Activated naive CD4-positive, alpha-beta T cell treated with anti-CD3 and anti-CD28 coated beads for 36 hours (primary cell): ENCODE data around the gene PIM2. TPM values are rescaled to one million over a fixed set of nuclear protein-coding genes. Genes with fewer than 3 reads are reported as not detected.

ENCODE experiments used
- CTCF ChIA-PET: fragments of 350-600 bp; sonication (Branson Sonifier 250); formaldehyde crosslinking; loops from one replicate; lab custom pipeline; 2021; ENCODE audit warnings: antibody characterized with exemption; lab: Charles Lee
- DNase-seq: peaks from one replicate; pipeline ENCODE4 v3.0.0-alpha.2; 2020
- H3K27ac Mint-ChIP-seq: one replicate; pipeline ENCODE4 v1.8.0; 2021; ENCODE audit warnings: mild to moderate bottlenecking, mixed read lengths
- H3K27me3 Mint-ChIP-seq: one replicate; pipeline ENCODE4 v1.8.0; 2021; ENCODE audit warnings: low read depth, mixed read lengths
- H3K36me3 Mint-ChIP-seq: one replicate; pipeline ENCODE4 v1.8.0; 2021; ENCODE audit warnings: low read depth, mixed read lengths
- H3K4me1 Mint-ChIP-seq: one replicate; pipeline ENCODE4 v1.8.0; 2021; ENCODE audit warnings: low read depth, mixed read lengths
- H3K4me3 Mint-ChIP-seq: one replicate; pipeline ENCODE4 v1.8.0; 2021; ENCODE audit warnings: mild to moderate bottlenecking, moderate library complexity, mixed read lengths
- H3K9me3 Mint-ChIP-seq: one replicate; pipeline ENCODE4 v1.8.0; 2021; ENCODE audit warnings: mixed read lengths
- intact Hi-C: fragments of 100-400 bp; cut with micrococcal nuclease; formaldehyde crosslinking; loops from one replicate; pipeline ENCODE4 v1.15.1; 2023
- total RNA-seq, 2 experiments: library from RNA; stranded (reverse); gene quantifications; one replicate each; pipeline ENCODE4 v1.2.3, GENCODE V29; 2021

The PIM2 gene
- total RNA-seq, 2 experiments from 2014 or later, result 634 to 648 TPM

DNA sequence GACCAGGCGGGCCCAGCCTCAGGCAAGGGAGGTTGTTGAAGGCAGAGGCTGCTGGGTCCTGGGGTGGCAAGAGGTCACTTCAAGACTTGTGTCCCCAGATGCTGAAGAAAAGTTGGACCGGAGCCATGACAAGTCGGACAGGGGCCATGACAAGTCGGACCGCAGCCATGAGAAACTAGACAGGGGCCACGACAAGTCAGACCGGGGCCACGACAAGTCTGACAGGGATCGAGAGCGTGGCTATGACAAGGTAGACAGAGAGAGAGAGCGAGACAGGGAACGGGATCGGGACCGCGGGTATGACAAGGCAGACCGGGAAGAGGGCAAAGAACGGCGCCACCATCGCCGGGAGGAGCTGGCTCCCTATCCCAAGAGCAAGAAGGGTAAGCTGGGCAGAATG lies 16.7 kb downstream of the PIM2 start:
- CTCF ChIA-PET, result no interaction called here
- Mint-ChIP-seq H3K27me3 (no peaks in the 10 kb centered on the region), H3K9me3 (no peaks in the 10 kb centered on the region), H3K4me1 (peaks cover 7% of the 10 kb centered on the region), H3K4me3 (no peak overlapping the region), H3K27ac (no peak overlapping the region), H3K36me3 (peaks cover 7% of the 10 kb centered on the region)
- DNase-seq, result no peak
- intact Hi-C loops, result no loop called here

DNA sequence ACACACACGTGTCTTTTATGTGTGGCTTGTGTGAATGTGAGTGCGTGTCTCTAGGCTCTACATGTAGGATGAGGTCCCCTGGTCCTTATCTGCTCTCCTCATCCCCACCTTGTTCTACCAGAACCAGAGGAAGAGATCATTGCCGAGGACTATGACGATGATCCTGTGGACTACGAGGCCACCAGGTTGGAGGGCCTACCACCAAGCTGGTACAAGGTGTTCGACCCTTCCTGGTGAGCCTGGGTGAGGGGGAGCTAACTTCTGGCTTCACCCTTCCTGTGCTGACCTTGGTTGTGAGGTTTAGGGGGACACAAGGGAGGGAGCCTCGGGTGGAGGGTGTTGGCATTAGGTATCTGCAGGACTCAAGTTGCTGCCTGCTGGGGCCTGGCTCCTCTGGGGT lies 17.8 kb downstream of the PIM2 start:
- CTCF ChIA-PET, result no interaction called here
- Mint-ChIP-seq H3K4me1 (peaks cover 15% of the 10 kb centered on the region), H3K36me3 (peaks cover 7% of the 10 kb centered on the region), H3K27ac (no peak overlapping the region), H3K9me3 (no peaks in the 10 kb centered on the region), H3K4me3 (no peak overlapping the region), H3K27me3 (no peaks in the 10 kb centered on the region)
- intact Hi-C loops, result no loop called here
- DNase-seq, result no peak

DNA sequence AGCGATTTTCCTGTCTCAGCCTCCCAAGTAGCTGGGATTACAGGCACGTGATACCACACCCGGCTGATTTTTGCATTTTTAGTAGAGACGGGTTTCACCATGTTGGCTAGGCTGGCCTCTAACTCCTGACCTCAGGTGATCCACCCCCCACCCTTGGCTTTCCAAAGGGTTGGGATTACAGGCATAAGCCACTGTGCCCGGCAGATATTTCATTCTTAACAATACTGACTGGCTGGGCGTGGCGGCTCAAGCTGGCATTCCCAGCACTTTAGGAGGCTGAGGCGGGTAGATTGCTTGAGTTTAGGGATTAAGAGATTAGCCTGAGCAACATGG lies 19.8 kb downstream of the PIM2 start:
- Mint-ChIP-seq H3K36me3 (peaks cover 10% of the 10 kb centered on the region), H3K4me1 (peaks cover 22% of the 10 kb centered on the region), H3K9me3 (no peaks in the 10 kb centered on the region), H3K27me3 (no peaks in the 10 kb centered on the region), H3K4me3 (peak overlapping the region; percentile 27), H3K27ac (no peak overlapping the region)
- CTCF ChIA-PET, result interaction anchor here (0.7 kb wide), 1 partner anchor 59 kb away, joined by 3 read pairs; no protein-coding TSS in a partner anchor
- no peak for DNase-seq
- intact Hi-C loops, result loop anchor here (5.0 kb wide), 2 partner anchors 103 to 202 kb away; partner anchors contain the start of genes GRIPAP1 and SUV39H1

DNA sequence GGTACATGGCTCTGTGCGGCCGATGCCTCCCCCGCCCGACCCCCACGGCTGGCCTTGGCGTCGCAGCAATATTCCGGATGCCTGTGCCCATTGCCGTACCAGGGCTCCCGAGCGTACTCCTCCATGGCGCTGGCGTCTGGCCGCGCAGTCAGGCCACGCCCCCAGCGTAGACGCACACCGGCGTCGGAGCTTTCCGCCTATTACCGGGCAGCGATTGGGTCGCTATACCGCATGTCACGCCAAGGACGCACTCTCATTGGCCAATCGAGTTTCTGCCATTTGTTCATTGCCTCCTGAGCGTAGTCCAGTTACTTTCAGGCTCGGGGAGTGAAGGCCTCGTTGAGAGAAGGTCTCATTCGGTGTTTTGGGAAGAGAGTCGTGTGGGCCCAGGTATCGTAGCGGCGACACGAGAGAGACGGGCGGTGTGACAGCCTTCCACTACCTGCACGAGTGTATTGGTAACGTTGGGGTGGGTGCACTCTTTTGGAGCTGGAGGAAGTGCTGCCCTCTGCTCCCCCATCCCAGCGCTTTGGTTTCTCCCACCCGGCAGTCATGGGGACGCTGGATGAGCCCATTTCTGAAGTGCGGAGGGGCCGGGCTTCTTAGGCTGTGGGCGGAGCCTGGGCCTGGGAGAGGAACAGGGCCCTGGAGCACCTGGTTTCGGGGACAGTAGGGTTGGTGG lies 21.1 kb downstream of the PIM2 start, which contains the start of the genes PQBP1 and TIMM17B:
TSS of gene PQBP1 (plus strand) at position 306 of the 682 bp plus-strand sequence. CDS start 580 bp downstream, outside the sequence.
TSS of gene TIMM17B (minus strand) at position 144 of the 682 bp plus-strand sequence. CDS start at position 125, 19 bp downstream.
- Mint-ChIP-seq H3K9me3 (no peaks in the 10 kb centered on the region), H3K27me3 (no peaks in the 10 kb centered on the region), H3K4me1 (peaks cover 22% of the 10 kb centered on the region), H3K27ac (peak within 1 kb of the TSS; percentile 94), H3K36me3 (peaks cover 10% of the 10 kb centered on the region), H3K4me3 (peak within 1 kb of the TSS; percentile 81)
- CTCF ChIA-PET, result interaction anchor here (0.7 to 1.1 kb wide), 4 partner anchors 19 to 41 kb away, joined by 3 to 4 read pairs (median 3); no protein-coding TSS in a partner anchor
- DNase-seq, result peak; percentile 91
- intact Hi-C loops, result loop anchor here (1.0 to 5.0 kb wide), 8 partner anchors 15 to 269 kb away; partner anchors contain the start of genes GRIPAP1, HDAC6, PIM2 and SUV39H1

DNA sequence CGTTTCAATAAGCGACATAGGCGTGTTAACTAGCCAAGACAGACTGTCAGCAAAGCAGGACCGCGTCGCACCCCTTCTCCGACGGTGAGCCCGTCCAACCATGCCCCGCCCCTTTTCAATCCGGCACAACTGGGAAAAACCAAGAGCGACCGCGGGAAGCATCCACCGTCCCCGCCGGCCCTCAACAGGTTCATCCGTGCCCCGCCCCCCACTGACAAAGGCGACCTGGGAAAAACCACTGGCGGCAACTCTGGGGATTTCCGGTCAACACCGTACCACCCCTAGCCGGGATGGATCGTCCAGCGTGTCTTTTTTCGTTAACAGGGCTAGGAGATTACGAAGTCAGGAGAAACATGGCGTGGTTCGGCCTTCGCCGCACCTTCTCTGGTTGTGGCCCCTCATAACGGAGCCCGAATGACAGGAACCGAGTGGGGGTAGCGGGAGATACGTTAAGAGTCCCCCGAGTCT lies 21.6 kb downstream of the PIM2 start:
- CTCF ChIA-PET, result interaction anchor here (0.9 to 1.0 kb wide), 2 partner anchors 19 to 40 kb away, joined by 3 to 4 read pairs; no protein-coding TSS in a partner anchor
- DNase-seq, result peak; percentile 75
- intact Hi-C loops, result loop anchor here (1.0 to 5.0 kb wide), 7 partner anchors 22 to 270 kb away; partner anchors contain the start of genes GRIPAP1, HDAC6, PIM2 and SUV39H1
- no peaks in the 10 kb centered on the region for H3K27me3 Mint-ChIP-seq
- peak overlapping the region; percentile 94 for H3K27ac Mint-ChIP-seq
- no peaks in the 10 kb centered on the region for H3K9me3 Mint-ChIP-seq
- H3K36me3 Mint-ChIP-seq, result peaks cover 10% of the 10 kb centered on the region
- peaks cover 25% of the 10 kb centered on the region for H3K4me1 Mint-ChIP-seq
- H3K4me3 Mint-ChIP-seq, result peak overlapping the region; percentile 81

DNA sequence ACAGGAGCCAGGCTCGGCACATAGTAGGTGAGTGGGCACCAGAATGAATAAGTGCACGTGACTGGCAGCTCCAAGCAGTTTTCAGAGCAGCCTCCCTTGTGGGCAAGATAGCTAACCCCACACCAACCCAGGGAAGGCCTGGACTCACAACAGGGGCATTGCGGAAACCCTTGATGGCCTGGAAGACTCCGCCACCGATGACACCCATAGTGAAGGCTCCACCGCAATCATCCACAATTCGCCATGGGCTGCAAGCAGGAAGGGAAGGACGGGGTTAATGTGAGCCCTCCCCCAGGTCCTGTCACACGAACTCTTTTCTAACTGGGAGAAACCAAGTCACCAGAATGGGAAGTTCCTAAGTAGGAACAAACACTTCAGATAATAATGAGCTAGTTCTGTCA lies 22.2 kb downstream of the PIM2 start:
- H3K27me3 Mint-ChIP-seq, result no peaks in the 10 kb centered on the region
- intact Hi-C loops, result loop anchor here (1.0 to 5.0 kb wide), 7 partner anchors 23 to 270 kb away; partner anchors contain the start of genes GRIPAP1, HDAC6, PIM2 and SUV39H1
- peak overlapping the region; percentile 94 for H3K27ac Mint-ChIP-seq
- DNase-seq, result no peak
- peak overlapping the region; percentile 81 for H3K4me3 Mint-ChIP-seq
- peaks cover 6% of the 10 kb centered on the region for H3K36me3 Mint-ChIP-seq
- peaks cover 29% of the 10 kb centered on the region for H3K4me1 Mint-ChIP-seq
- H3K9me3 Mint-ChIP-seq, result no peaks in the 10 kb centered on the region
- CTCF ChIA-PET, result interaction anchor here (0.6 to 1.0 kb wide), 2 partner anchors 41 to 205 kb away, joined by 3 read pairs; no protein-coding TSS in a partner anchor

DNA sequence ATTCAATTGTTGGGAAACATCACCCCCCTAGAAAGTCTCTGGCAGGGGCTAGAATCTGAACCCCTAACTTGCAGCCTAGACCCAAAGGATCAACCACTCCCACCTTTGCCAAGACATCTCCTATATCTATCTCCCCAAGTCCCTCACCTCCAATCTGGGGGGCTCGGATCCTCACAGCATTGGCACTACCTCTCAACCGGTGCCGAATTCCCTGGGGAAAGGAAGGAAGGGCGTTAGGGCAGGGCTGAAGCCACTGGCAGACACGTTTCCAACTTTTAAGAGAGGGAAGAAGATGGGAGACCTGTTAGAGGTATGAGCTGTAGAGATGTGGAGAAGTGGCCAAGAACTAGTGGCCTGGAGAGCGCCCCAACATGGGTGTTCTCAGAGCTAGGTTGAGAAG lies 23.9 kb downstream of the PIM2 start:
- no peaks in the 10 kb centered on the region for H3K27me3 Mint-ChIP-seq
- peaks cover 6% of the 10 kb centered on the region for H3K36me3 Mint-ChIP-seq
- DNase-seq, result no peak
- H3K4me1 Mint-ChIP-seq, result peaks cover 34% of the 10 kb centered on the region
- CTCF ChIA-PET, result no interaction called here
- peak overlapping the region; percentile 30 for H3K27ac Mint-ChIP-seq
- intact Hi-C loops, result loop anchor here (5.0 kb wide), 3 partner anchors 107 to 263 kb away; partner anchors contain the start of genes GRIPAP1 and SUV39H1
- no peaks in the 10 kb centered on the region for H3K9me3 Mint-ChIP-seq
- H3K4me3 Mint-ChIP-seq, result peak overlapping the region; percentile 29

DNA sequence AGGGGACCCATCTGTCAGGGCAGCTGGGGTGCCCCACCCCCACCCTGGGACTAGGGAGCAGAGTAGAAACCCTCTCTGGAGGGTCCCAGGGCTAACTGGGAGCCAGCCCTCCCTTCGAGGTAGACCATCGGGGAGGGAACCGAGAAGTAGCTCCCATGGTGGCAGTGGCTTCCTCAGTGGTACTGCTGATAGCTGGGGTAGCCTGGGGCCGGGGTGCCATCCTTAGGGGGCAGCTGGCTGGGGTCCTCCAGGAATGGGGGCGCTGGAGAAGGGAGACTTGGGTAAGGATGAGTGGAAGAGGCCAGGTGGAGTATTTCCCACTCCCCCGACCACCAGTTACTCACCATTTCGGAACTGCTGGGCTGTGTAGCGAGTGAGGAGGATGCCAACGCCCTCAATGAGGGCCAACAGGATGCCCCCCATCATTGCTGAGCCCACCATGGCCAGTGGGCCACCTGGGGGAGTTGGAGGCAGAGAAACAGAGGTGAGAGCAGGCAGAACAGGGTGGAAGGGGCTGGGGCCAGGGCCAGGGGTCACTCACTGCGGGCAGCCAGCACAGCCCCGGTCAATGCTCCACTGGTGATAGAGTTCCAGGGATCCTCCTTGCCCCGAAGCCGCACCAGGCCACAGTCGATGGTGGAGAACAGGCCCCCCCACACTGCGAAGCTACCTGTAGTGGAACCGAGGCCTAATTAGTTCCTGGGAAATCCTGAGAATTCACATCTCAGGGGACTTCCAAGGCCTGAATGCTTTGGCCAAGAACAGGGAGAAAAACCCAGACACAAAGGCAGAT lies 25.1 kb downstream of the PIM2 start:
- H3K27ac Mint-ChIP-seq, result no peak overlapping the region
- DNase-seq, result no peak
- intact Hi-C loops, result loop anchor here (5.0 kb wide), 1 partner anchor 261 kb away; no protein-coding TSS in a partner anchor
- no peaks in the 10 kb centered on the region for H3K27me3 Mint-ChIP-seq
- no peaks in the 10 kb centered on the region for H3K9me3 Mint-ChIP-seq
- H3K4me3 Mint-ChIP-seq, result no peak overlapping the region
- H3K4me1 Mint-ChIP-seq, result peaks cover 31% of the 10 kb centered on the region
- H3K36me3 Mint-ChIP-seq, result peaks cover 6% of the 10 kb centered on the region
- CTCF ChIA-PET, result interaction anchor here (0.6 to 3.0 kb wide), 3 partner anchors 53 to 144 kb away, joined by 3 to 15 read pairs (median 3); no protein-coding TSS in a partner anchor

DNA sequence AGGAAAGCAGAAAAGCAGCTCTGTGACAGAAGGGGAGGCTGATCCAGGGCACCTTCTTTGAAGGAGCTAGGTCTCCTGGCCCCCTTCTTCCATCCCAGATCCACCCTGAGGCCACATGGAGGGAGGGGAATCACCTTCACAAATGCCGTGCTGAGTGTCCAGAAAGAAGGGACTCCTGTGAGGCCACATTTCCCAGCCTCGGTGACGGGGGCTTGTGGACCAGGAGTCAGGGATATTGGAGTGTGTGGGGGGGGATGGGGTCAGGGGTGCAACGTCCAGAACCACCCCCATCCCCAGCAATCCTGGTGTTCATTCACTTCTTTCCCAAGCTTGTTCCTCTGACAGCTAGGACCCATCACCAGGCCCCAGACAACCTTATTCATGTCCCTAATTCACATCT lies 25.9 kb downstream of the PIM2 start:
- CTCF ChIA-PET, result interaction anchor here (0.8 to 3.0 kb wide), 2 partner anchors 53 to 145 kb away, joined by 3 to 15 read pairs; no protein-coding TSS in a partner anchor
- no peak for DNase-seq
- H3K9me3 Mint-ChIP-seq, result no peaks in the 10 kb centered on the region
- H3K4me1 Mint-ChIP-seq, result peaks cover 29% of the 10 kb centered on the region
- H3K27ac Mint-ChIP-seq, result no peak overlapping the region
- no peaks in the 10 kb centered on the region for H3K27me3 Mint-ChIP-seq
- H3K4me3 Mint-ChIP-seq, result no peak overlapping the region
- peaks cover 4% of the 10 kb centered on the region for H3K36me3 Mint-ChIP-seq
- intact Hi-C loops, result loop anchor here (5.0 kb wide), 1 partner anchor 261 kb away; no protein-coding TSS in a partner anchor

DNA sequence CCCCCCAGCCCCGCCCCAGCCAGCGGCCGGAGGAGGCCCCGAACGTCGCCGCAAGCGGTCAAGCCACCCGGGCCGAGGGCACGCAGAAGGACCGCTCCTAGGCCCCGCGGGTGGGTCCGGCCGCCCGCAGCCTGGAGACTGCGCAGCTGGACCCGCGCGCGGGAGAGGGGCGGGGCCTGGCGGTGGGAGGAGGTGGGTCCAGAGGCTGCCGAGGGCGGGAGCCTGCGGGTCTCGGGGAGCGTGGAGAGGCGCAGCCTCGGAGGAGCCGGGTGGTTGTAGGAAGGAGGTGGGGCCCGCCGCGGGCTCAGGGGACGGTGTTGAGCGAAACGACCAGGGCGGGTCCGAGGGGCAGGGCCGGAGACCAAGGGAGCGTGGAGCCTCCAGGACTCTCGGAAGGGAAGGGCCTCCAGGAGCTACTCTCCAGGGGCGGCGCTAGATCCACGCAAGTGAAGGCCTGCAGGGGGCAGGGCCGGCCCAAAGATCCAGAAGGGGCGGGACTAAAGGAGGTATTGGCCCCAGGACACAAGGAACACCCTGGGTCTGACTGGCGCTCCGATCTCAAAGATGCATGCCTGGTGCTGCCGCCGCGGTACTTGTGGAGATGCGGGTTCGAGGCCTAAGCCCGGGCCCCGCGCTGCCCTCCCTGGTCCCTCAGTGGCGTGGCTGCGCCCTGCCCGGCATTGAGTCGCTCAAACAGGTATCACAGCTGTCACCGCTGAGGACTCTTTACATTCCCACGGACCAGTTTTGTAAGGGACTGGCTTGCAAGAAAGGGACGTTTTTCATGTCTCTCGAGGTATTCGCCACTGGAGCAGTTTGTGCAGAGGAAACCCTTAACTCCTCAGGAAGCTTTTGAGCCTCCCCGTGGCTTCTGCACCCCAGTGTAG lies 27.2 kb downstream of the PIM2 start:
- Mint-ChIP-seq H3K27me3 (no peaks in the 10 kb centered on the region), H3K27ac (peak overlapping the region; percentile 76), H3K9me3 (no peaks in the 10 kb centered on the region), H3K4me1 (peaks cover 25% of the 10 kb centered on the region), H3K36me3 (peaks cover 3% of the 10 kb centered on the region), H3K4me3 (peak overlapping the region; percentile 80)
- CTCF ChIA-PET, result interaction anchor here (0.6 to 3.0 kb wide), 7 partner anchors 21 to 244 kb away, joined by 3 to 15 read pairs (median 5); partner anchors contain the start of gene TFE3
- intact Hi-C loops, result loop anchor here (1.0 to 5.0 kb wide), 6 partner anchors 21 to 259 kb away; partner anchors contain the start of gene HDAC6
- DNase-seq, result peak; percentile 85
